KOPT-K1 (cell line): ENCODE results near the gene UMPS.
"Not testable (repeated sequence)": the region's sequence is repeated elsewhere in the genome, so short reads cannot be mapped to it uniquely, and the experiment has no call there.

ENCODE experiments used
- H3K27ac ChIP-seq: fragments of 200-600 bp; sonication (generic); 2 replicates; pipeline ENCODE4 v1.5.1; 2016; ENCODE audit warnings: antibody characterized with exemption, mild to moderate bottlenecking, low read depth, low read length; ENCODE audit not compliant: poor library complexity, severe bottlenecking
- H3K36me3 ChIP-seq: fragments of 200-600 bp; sonication (generic); 2 replicates; pipeline ENCODE4 v1.5.1; 2017; ENCODE audit warnings: antibody characterized with exemption, mild to moderate bottlenecking, low read length, moderate library complexity; ENCODE audit not compliant: insufficient read depth
- H3K9me3 ChIP-seq: fragments of 200-600 bp; sonication (generic); 2 replicates; pipeline ENCODE4 v1.5.1; 2017; ENCODE audit warnings: antibody characterized with exemption, low read length, mild to moderate bottlenecking; ENCODE audit not compliant: insufficient read depth, poor library complexity, severe bottlenecking

Gene UMPS

DNA sequence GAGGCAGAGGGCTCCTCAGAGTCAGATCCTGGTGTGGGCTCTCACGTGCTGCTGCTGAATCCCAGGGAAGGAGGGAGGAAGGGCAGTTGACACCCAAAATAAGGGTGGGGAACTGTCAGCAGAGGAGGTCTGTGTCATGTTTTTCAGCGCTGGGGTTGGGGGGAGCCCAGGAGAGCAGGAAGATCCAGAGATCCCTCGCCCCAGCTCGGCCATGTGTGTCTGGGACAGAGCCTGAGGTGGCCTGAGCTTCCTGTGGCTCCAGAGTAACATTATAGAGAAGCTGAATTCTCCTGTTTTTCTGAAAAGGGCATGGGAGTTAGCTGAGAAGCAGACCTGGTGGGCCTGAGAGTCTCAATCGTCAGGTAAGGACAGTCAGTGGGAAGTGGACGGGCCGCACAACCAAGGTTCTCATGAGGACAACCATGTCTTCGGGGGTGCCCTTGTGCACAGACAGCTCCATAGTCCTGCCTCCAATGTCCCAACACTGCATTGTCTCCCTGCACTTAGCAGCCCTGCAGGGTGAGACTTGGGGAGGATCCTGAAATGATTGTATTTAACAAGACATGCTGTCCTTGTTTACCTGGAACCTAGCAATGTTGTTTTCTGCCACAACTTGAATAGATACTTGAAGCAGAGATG lies 18.4 kb downstream of the UMPS start:
- Histone ChIP-seq H3K9me3 (no peaks in the 10 kb centered on the region), H3K36me3 (peaks cover 42% of the 10 kb centered on the region), H3K27ac (no peak overlapping the region)

DNA sequence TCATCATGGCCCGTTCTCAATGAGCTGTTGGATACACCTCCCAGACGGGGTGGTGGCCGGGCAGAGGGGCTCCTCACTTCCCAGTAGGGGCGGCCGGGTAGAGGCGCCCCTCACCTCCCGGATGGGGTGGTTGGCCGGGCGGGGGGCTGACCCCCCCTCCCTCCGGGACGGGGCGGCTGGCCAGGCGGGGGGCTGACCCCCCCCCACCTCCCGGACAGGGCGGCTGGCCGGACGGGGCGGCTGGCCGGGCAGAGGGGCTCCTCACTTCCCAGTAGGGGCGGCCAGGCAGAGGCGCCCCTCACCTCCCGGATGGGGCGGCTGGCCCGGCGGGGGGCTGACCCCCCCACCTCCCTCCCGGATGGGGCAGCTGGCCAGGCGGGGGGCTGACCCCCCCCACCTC lies 19.6 kb downstream of the UMPS start:
- not testable (repeated sequence) for H3K9me3 ChIP-seq, H3K27ac ChIP-seq
- H3K36me3 ChIP-seq, result peaks cover 30% of the 10 kb centered on the region

DNA sequence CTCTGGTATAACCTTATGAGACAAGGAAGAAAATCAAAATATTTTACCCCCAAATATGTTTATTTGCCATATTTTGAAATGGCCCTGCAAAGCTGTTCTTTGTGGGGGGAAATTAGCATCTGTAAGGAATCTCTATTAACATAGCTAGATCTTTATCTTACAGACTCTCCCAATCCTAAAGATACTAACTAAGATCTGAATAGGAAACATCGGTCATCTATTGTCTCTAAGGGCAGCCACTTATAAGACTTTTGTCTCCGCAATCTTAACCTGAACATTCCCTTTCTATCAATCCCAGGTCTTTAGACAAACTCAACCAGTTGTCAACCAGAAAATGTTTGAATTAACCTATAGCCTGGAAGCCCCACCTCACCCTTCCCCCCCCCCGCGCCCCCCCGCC lies 21.2 kb downstream of the UMPS start:
- Histone ChIP-seq H3K27ac (no peak overlapping the region), H3K36me3 (peaks cover 13% of the 10 kb centered on the region), H3K9me3 (no peaks in the 10 kb centered on the region)

DNA sequence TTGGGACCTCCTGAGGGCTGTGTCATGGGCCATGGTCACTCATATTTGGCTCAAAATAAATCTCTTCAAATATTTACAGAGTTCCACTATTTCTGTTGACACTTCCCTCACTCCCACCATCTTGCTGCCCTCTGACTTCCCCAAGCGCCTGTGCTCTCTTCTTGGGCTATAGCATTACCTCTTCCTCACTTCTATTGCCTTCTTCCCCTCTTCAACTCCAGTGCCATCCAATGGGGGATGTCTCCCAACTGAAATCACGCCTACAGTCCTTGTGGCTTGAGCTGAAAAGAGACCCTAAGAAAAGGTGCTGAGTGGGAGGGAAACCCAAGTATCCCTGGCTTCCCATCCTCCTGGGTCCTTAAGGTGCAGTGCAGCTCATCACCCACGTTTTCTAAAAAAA lies 21.8 kb downstream of the UMPS start:
- Histone ChIP-seq H3K36me3 (peaks cover 8% of the 10 kb centered on the region), H3K27ac (no peak overlapping the region)

DNA sequence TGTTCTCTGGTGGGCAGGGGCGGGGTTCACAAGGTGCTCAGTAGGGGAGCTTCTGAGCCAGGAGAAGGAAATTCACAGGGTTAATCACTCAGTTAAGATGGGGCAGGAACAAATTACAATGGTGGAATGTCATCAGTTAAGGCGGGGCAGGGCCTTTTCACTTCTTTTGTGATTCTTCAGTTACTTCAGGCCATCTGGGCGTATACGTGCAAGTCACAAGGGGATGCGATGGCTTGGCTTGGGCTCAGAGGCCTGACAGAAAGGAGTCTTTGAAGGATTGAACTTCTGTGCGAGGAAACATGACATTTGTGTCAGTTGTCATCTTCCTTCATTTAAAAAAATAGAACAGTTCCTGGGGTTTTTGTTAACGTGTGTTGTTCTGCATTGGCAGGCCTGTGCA lies 27.7 kb downstream of the UMPS start:
- H3K27ac ChIP-seq, H3K9me3 ChIP-seq, H3K36me3 ChIP-seq: not testable (repeated sequence)

More for the DNA sequence above, 21.8 kb downstream of the UMPS start:
- H3K9me3 ChIP-seq, result no peaks in the 10 kb centered on the region

DNA sequence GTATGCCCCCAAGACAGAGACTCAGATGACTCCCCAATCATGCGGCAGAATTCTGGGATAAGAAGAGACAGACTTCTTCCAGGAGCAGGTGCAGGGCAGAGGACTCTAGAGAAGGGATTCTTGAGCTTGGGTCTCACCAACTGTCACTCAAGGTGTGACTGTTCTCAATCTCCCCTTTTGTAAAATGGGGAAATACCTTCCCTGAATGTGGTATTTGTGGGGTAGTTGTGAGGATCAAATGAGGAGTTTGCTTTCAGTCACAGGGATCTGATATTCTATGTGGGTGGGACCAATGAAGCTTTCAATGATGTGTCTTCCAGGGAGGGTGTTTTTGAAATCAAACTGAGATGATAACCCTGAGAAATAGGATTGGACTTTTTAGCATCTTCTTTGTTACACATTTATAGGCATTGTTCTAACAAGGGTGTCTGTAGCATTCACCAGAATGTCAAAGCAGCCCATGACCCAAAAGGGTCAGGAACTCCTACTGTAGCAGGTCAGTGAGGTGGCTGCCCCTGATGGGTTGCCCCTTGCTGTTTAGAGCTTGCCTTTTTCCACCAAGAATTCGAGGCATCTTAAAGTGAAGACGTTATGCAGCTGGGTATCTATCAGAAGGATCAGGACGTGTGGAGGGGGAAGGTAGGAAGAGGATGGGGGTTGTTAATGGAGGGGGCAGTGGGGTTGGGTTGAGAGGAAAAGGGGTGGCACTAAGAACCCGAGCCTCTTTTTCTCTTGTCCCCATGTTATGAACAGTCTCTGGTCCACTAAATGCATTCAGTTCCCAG lies 28.8 kb downstream of the UMPS start:
- H3K9me3 ChIP-seq, result no peaks in the 10 kb centered on the region
- H3K36me3 ChIP-seq, result no peaks in the 10 kb centered on the region
- no peak overlapping the region for H3K27ac ChIP-seq

DNA sequence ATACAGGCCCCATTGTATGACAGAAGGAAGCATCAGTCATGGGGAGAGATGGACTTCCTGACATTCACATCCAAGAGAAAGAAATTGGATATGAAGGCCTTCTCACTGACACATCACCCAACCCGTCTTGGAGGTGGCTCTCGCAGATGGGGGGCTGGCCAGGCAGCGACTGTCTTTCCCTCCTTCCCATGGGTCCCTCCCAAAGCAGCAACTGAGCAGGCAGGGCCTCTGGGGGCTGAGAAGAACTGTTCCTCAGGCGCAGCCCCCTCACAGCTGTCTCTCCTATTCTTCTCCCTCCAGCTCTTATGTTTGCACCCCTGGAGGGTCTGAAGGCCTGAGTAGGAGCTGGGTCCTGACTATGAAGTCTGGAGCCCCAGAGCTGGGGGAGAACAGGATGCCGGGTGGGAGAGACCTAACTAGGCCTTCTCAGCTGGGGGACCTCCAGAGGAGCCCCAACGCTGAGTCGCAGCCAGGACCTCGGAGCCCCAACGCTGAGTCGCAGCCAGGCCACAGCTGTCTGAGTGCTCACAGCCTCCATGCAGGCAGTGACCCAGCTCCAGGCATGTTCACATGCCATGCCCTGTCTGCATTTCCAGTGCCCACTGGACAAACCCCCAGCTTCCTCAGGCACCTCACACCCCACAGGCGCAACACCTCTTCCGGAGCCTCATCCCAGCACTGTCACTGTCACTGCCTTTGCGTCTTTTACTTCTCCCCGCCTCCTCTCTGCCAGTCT lies 29.6 kb downstream of the UMPS start:
- Histone ChIP-seq H3K27ac (no peak overlapping the region), H3K9me3 (no peaks in the 10 kb centered on the region), H3K36me3 (no peaks in the 10 kb centered on the region)

DNA sequence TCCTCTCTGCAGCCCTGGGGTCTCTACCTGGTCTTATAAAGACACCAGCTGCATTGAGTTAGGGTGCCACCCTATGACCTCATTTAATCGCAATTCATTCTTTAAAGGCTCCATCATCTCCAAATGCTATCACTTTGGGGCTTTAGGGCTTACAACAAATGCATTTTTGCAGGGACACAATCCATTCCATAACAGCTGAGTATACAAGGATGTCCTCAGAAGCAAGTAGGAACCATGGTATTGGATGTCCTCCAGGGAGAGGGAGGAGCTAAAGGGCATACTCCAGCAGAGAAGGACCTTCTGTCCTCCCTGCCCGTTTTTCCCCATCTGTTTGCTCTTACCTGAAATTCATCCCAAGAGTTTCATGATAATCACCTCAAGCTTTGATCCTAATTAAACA lies 30.3 kb downstream of the UMPS start:
- Histone ChIP-seq H3K27ac (no peak overlapping the region), H3K36me3 (no peaks in the 10 kb centered on the region), H3K9me3 (no peaks in the 10 kb centered on the region)

DNA sequence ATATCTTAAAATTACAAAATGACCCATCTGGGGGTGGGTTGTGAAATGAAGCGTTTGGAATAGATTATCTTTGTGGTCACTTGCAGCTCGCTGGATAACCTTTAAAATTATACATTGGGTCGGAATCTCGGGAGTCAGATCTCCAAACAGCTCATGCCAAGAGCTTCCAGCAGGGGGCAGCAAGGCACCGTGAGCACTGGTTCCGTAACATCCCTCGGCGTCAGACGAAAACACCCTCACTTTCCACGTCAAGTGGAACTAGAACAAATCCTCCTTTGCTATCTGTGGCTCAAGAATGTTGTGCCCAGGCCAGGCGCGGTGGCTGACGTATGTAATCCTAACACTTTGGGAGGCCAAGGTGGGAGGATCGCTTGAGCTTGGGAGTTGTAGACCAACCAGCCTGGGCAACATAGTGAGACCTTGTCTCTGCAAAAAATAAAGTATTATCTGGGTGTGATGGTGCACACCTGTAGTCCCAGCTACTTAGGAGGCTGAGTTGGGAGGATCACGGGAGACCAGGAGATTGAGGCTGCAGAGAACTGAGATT lies 31.1 kb downstream of the UMPS start:
- Histone ChIP-seq H3K27ac (no peak overlapping the region), H3K36me3 (no peaks in the 10 kb centered on the region), H3K9me3 (no peaks in the 10 kb centered on the region)

DNA sequence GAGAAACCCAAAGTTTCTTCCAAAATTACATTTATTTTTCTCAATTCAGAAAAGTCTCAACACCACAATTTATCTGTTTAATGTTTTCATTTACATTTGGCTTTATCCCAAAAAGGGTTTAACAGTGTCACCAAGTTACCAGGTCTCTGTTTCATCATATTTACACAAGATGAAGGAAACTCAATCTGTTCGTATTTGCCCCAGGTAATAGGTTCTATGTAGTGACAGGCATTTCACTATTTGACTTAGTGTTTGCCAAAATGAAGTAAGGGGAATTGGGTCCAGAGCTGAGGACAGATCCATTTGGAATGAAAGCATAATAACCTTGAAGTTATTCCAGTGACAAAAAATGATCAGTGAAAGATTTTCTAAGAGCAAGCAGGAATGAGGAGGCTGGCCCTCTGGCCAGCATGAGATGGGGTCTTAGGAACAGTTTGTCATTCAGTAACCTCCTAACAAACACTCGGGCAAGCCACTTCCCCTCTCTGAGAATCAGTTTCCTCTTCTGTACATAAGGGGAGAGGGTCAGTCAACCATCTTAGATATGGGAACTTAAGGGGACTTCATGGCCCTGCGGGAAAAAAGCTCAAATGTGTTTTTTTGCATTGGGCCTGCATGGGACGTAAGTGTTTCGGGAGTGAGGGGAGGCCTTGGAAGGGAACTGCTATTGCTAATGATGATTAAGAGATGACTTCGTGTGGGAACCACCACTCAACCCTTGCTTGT lies 31.8 kb downstream of the UMPS start:
- Histone ChIP-seq H3K36me3 (no peaks in the 10 kb centered on the region), H3K27ac (no peak overlapping the region)

DNA sequence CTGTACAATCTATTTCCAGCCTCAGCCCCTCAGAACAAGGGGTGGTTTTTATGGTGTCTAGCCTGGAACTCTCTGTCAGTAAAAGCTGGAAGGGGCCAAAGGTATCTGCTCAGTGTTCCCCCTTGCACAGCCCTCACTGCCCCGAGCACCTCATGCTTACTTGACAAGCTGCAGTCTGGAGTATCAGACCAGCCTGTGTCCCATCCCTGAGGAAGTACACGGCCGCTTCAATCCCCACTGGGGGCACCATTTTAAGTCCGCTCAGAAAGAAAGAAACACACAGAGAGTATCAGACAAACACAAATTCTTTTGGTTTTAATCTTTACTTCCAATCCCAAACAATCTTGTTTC lies 32.4 kb downstream of the UMPS start:
- no peaks in the 10 kb centered on the region for H3K36me3 ChIP-seq
- H3K9me3 ChIP-seq, result no peaks in the 10 kb centered on the region
- no peak overlapping the region for H3K27ac ChIP-seq

More for the DNA sequence above, 31.8 kb downstream of the UMPS start:
- no peaks in the 10 kb centered on the region for H3K9me3 ChIP-seq

DNA sequence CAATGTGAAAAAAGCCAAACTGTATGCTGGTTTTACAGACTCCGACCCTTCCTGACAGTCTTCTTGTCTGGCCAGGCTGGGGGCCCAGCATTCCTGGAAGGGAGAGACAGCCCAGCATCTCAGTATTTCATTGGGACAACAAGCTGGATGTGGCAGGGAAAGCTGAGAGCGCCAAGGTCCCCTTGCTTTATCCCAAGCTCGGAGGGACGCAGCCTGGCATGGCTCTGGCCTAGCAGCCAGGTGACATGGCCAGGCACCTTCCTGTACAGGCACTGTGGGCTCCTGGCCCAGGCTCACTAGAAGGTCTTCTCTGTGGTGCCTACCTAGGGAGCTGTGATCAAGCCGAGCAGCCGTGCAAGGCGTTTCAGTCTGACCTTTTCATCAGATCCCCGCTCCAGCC lies 33.0 kb downstream of the UMPS start:
- Histone ChIP-seq H3K9me3 (no peaks in the 10 kb centered on the region), H3K36me3 (no peaks in the 10 kb centered on the region), H3K27ac (no peak overlapping the region)

DNA sequence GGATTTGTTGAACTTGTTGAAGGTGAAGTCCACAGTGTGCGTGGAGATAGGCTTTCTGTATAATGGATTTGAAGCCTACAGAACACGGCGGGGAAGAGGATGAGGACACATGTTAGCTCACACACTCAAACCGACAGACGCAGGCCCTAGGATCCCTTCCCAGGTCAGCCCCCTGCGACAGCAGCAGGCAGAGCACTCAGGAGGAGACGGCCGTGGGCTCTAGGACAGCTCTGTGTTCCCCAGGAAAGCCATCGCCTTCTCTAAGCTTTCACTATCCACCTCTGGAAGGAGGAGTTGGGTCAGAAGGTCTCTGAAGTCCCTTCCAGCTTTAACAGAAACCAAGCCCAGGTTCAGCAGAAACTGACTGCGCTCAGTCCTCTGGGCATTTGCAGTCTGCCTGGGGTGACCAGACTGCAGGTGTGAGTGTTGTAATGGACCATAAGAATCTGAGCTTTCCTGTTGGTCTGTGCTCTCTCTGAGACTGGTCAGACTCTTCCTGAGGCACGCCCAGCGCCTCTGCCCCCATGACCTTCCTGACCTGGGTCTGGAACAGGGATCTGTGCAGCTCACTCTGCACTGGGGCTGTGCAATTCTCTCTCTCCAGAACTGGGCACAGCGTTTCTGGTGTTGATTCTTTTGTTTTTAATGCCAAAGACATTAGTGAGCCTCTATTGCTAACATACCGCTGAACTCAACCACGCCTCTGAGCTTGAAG lies 33.5 kb downstream of the UMPS start:
- H3K36me3 ChIP-seq, result no peaks in the 10 kb centered on the region
- no peak overlapping the region for H3K27ac ChIP-seq
- H3K9me3 ChIP-seq, result no peaks in the 10 kb centered on the region

DNA sequence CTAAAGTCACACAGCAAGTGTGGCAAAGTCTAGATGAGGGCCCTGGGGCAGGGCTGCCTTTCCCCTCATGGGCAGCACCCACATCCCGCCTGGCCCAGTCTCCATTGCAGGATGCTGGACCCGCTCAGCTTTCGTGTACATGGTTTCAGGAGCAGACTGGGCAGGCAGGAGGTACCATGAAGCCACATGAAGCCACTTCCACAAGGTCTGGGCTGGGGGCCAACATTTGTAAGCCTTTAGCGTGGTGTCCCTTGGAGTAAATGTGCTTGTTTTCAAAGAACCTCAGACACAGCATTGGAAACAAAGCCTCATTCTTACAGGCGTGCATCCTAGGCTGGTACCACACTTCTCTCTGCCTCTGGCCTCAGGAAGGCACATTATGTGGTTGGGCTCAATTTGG lies 34.5 kb downstream of the UMPS start:
- no peaks in the 10 kb centered on the region for H3K9me3 ChIP-seq
- H3K36me3 ChIP-seq, result no peaks in the 10 kb centered on the region
- H3K27ac ChIP-seq, result no peak overlapping the region
